ACC112 (cell line): ENCODE measurements around the gene CCDC192.
A peak's percentile ranks its signal among the peaks of the same experiment; 100 is the strongest.
"Not testable (repeated sequence)": the region's sequence is repeated elsewhere in the genome, so short reads cannot be mapped to it uniquely, and the experiment has no call there.

Experiments used
- H2AFZ ChIP-seq: fragments of 200-600 bp; sonication (generic); one replicate; pipeline ENCODE4 v1.6.0; 2017; ENCODE audit warnings: antibody characterized with exemption, low read length; ENCODE audit not compliant: unreplicated experiment
- H3K27ac ChIP-seq: fragments of 200-600 bp; sonication (generic); 2 replicates; pipeline ENCODE4 v1.5.1; 2014; ENCODE audit warnings: low read depth, mild to moderate bottlenecking, antibody characterized with exemption, low read length, moderate library complexity
- H3K27me3 ChIP-seq: fragments of 200-600 bp; sonication (generic); 2 replicates; pipeline ENCODE4 v1.6.1; 2014; ENCODE audit warnings: mild to moderate bottlenecking, antibody characterized with exemption, low read length, moderate library complexity, mixed read lengths; ENCODE audit not compliant: insufficient read depth
- H3K36me3 ChIP-seq: fragments of 200-600 bp; sonication (generic); 2 replicates; pipeline ENCODE4 v1.6.1; 2016; ENCODE audit warnings: mild to moderate bottlenecking, antibody characterized with exemption, low read length, moderate library complexity, mixed read lengths; ENCODE audit not compliant: insufficient read depth
- H3K4me1 ChIP-seq: fragments of 200-600 bp; sonication (generic); one replicate; pipeline ENCODE4 v1.6.1; 2016; ENCODE audit warnings: low read length, mixed read lengths; ENCODE audit not compliant: insufficient read depth, unreplicated experiment, control insufficient read depth
- H3K4me3 ChIP-seq: fragments of 200-600 bp; sonication (generic); 2 replicates; pipeline ENCODE4 v1.5.1; 2014; ENCODE audit warnings: mild to moderate bottlenecking, low read depth, low read length
- H3K79me2 ChIP-seq: fragments of 200-600 bp; sonication (generic); one replicate; pipeline ENCODE4 v1.6.0; 2016; ENCODE audit warnings: low read length; ENCODE audit not compliant: control insufficient read depth, unreplicated experiment, insufficient read depth

Gene CCDC192

DNA sequence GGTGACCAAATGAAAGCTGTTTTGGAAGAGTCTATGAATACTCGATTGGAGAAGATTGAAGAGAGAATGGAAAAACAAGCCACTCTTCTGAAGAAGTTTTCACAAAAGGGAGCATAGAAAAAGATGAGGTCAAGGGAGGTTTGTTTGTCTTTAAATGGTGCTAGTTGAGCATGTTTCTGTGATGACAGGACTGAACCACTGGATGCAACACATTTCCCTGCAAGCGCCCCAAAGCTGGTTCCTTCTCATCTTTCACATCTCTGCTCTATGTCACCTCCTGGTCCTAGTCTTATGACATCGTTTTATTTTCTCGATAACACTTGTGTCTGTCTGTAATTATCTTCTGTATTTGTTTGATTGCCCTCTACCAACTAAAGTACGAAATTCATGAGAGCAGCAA is 3.8 kb upstream of the CCDC192 start:
- Histone ChIP-seq H3K27ac (no peak overlapping the region), H3K36me3 (no peaks in the 10 kb centered on the region), H3K27me3 (no peaks in the 10 kb centered on the region), H3K4me1 (peaks cover 16% of the 10 kb centered on the region), H2AFZ (no peak overlapping the region), H3K79me2 (no peaks in the 10 kb centered on the region), H3K4me3 (no peak overlapping the region)

DNA sequence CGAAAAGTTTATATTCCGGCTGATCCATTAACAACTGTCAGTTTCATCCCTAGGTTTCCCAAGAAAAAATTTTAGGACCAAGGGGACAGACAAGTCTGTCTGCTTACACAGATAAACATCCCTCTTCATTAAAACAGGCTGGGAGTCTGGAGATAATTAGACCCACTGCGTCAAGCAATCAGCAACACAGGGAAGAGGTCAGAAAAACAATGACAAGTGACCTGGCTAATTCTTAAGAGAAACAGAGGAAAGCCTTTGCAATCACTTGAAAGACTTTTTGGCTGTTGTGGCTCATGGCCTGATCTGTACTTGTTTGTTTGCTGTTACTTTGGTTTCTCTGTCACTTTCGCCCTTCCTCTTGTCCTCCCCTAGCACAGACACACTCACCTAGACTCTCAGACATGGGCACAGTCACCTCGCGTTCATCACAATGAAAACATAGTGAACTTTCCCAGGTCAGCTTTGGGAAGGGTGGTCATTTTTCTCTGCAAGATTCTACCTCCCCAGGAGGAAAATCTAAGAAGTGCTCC is 2.9 kb upstream of the CCDC192 start:
- H3K4me1 ChIP-seq: peaks cover 18% of the 10 kb centered on the region
- no peaks in the 10 kb centered on the region for H3K79me2 ChIP-seq
- no peaks in the 10 kb centered on the region for H3K27me3 ChIP-seq
- no peak overlapping the region for H2AFZ ChIP-seq
- H3K36me3 ChIP-seq: no peaks in the 10 kb centered on the region
- no peak overlapping the region for H3K27ac ChIP-seq
- H3K4me3 ChIP-seq: no peak overlapping the region

DNA sequence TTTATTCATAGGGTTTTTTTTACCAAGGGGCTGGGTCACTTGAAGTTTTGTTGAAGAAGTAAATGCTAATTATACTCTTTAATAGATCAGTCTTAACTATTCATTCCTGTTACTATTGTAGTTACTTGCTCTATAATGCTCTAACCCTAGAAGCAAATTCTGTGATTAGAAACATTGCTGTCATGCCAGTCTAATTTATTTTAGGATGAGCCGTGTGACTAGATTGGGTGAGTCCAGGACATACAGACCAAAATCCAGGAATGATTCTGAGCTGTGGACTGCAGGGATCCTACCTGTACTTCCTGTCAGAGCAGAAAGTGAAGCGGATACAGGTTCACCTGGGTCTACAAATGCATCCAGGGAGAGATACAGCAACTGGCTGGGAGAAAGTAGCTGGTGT is 757 bp upstream of the CCDC192 start:
- Histone ChIP-seq H3K4me1 (peaks cover 14% of the 10 kb centered on the region), H2AFZ (no peak overlapping the region), H3K27ac (no peak overlapping the region), H3K79me2 (no peaks in the 10 kb centered on the region), H3K36me3 (no peaks in the 10 kb centered on the region), H3K4me3 (no peak overlapping the region), H3K27me3 (no peaks in the 10 kb centered on the region)

DNA sequence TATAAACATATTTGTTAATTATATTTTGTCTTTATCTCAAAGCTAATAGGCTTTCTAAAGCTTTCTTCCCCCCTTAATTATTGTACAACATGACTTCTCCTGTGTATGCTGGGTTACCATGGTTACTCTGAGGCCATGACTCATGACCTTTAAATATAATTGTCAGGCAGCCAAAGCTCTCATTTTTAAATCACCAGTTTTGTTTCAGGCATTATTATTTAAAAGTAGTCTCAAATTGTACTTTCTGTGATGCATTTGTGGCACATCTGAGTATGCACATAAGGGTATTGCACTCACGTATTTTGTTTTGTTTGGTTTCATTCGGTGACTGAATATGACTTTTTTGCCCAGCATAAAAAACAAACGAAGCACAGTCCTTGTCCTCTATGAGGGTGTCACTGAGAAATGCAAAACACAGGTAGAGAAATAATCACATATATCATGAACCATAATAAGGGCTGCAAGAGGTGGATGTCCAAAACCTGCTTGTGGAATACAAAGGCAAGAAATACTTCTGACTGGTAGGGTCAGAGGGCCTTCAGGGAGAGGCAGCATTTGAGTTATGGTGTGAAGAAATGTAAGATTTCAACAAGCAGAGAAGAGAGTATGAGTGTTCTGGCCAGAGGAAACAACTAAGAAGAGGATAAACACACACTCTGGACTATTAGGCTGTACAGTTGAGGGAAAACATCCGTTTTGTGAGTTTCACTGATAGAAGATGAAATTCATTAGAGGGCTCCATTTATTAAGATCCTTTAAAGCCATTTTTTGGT is 2.1 kb downstream of the CCDC192 start:
- Histone ChIP-seq H3K4me1 (peaks cover 8% of the 10 kb centered on the region), H3K36me3 (no peaks in the 10 kb centered on the region), H3K27me3 (no peaks in the 10 kb centered on the region), H3K4me3 (no peak overlapping the region), H2AFZ (no peak overlapping the region), H3K79me2 (no peaks in the 10 kb centered on the region), H3K27ac (peak overlapping the region; percentile 20; the same call in 1 of the 2 replicates)

DNA sequence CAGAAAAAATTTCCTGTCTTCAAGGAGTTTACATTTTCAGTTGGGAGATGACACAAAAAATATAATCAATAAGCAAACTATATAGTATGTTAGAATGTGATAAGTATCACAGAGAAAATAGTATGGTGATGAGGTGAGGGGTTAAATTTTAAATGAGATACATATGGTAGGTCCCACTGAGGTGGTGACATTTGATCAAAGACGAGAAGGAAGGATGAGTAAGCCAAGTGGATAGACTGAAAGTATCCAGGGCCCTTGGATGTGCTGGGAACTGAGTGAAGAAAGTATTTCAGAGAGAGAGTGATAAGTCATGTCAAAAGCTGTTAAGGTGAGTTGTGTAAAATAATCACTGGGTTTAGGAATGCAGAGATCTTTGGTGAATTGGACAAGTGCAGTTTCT is 3.5 kb downstream of the CCDC192 start:
- Histone ChIP-seq H2AFZ (no peak overlapping the region), H3K79me2 (no peaks in the 10 kb centered on the region), H3K4me3 (no peak overlapping the region), H3K27ac (no peak overlapping the region), H3K4me1 (peaks cover 8% of the 10 kb centered on the region), H3K36me3 (no peaks in the 10 kb centered on the region), H3K27me3 (no peaks in the 10 kb centered on the region)

DNA sequence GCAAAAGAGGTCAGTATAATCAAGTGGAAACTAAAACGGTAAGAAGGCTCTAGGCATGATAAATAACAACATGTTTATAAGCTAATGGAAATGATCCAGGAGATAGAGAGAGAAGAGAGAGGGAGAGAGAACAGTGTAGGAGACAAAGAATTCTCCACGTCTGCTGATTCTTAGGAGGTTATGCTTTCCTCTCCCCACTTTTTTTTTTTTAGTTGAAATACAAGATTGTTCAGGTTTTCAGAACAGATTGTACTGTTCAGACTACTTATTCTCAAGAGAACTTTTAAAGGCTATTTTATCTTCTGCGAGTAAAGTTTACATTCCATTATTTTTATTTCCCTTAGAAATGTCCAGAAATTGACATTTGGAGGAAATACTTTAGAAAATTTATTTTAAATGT is 4.0 kb downstream of the CCDC192 start:
- Histone ChIP-seq H3K27me3 (peaks cover 3% of the 10 kb centered on the region; the same call in 1 of the 2 replicates), H2AFZ (no peak overlapping the region), H3K79me2 (no peaks in the 10 kb centered on the region), H3K36me3 (no peaks in the 10 kb centered on the region), H3K4me3 (no peak overlapping the region), H3K4me1 (peaks cover 8% of the 10 kb centered on the region), H3K27ac (no peak overlapping the region)

DNA sequence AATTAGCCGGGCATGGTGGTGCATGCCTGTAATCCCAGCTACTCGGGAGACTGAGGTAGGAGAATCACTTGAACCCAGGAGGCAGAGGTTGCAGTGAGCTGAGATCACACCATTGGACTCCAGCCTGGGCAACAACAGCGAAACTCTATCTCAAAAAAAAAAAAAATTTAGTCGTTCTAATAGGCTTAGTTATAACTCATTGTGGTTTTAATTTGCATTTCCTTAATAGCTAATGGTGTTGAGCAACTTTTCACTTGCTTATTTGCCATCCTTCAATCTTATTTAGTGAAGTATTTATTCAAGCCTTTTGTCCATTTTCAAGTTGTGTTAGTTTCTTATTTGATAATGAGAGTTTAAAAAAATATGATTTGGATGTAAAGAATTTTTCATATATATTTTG is 9.9 kb downstream of the CCDC192 start:
- H2AFZ ChIP-seq, H3K79me2 ChIP-seq, H3K36me3 ChIP-seq, H3K27me3 ChIP-seq, H3K4me1 ChIP-seq, H3K27ac ChIP-seq, H3K4me3 ChIP-seq: not testable (repeated sequence)

DNA sequence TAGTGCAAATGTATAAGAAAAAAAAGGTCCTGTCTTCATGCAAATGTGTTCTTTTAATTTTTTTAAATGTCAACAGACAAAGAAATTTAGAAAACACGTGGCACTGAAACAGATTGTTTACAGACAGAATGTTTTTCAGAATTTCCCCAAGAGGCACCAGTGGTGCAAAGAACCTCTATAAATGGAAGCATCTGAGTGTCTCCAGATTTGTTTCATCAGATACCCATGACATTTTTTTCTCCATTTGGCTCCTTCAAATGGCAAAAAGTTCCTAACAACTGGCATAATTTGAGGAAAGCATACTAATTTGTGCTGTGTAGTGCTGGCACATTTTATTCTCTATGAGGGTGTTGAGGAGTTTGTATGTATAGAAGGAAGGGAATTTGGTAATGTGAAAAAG is 15.0 kb downstream of the CCDC192 start:
- H3K27ac ChIP-seq: no peak overlapping the region
- H3K27me3 ChIP-seq: no peaks in the 10 kb centered on the region
- H3K36me3 ChIP-seq: no peaks in the 10 kb centered on the region
- H3K4me1 ChIP-seq: peaks cover under 1% of the 10 kb centered on the region
- no peak overlapping the region for H2AFZ ChIP-seq
- no peak overlapping the region for H3K4me3 ChIP-seq
- H3K79me2 ChIP-seq: no peaks in the 10 kb centered on the region

DNA sequence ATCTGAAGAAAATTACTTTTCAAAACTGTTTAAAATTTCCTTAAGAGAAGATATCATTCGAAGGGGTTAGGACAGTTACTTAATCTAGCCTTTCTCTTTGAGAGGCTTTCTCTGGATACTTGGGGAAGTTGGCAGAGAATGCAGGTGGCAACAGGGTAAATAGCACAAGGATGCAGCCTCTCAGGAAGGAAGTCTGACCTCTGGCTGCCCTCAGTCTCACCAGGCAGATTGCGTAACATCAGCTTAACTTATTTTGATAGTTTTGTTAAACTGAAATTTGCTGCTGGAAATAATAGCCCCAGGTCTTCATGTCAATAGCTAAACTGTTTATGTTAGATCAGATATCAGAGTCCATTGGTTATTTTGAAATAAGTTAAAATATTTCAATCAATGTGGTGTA is 20.4 kb downstream of the CCDC192 start:
- Histone ChIP-seq H3K27ac (no peak overlapping the region), H3K4me3 (no peak overlapping the region), H3K79me2 (no peaks in the 10 kb centered on the region), H3K27me3 (no peaks in the 10 kb centered on the region), H3K36me3 (no peaks in the 10 kb centered on the region), H2AFZ (no peak overlapping the region), H3K4me1 (peaks cover 8% of the 10 kb centered on the region)

DNA sequence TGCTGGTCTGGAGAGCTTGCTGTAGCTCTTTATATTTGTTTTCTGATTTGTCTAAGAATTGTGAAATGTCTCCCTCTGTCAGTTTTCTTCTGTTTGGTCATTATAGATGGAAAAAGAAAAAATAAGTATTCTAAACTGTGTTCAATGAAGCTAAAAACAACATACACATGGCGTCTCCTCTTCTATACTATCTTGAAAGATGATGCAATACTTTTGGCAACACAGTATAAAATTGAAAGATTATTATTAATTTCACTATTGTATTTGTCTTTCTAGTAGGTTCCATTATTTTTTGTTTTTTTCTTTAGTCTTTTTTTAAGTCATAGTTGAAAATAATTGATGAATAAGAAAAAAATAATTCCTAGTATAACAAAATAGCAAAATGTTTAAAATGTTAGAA is 22.5 kb downstream of the CCDC192 start:
- Histone ChIP-seq H2AFZ (no peak overlapping the region), H3K4me1 (peaks cover 8% of the 10 kb centered on the region), H3K4me3 (no peak overlapping the region), H3K79me2 (no peaks in the 10 kb centered on the region), H3K36me3 (no peaks in the 10 kb centered on the region), H3K27ac (no peak overlapping the region), H3K27me3 (no peaks in the 10 kb centered on the region)

DNA sequence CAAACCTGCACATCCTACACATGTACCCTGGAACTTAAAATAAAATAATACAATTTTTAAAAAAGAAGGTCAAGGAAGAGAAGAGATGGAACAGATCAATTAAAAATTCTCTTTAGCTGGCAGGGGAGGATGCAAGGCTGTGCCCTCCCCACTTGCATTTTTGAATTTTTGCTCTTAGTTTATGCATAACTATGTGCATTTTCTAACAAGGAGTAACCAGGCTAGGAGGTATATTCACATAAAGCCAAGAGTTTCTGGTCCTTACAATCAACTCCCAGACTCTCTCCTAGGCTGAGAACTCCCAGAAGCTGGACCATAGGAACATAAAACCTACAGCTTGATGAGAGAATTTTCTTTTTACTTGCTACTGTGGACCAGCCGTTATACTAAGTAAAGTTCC is 29.8 kb downstream of the CCDC192 start:
- Histone ChIP-seq H3K79me2 (no peaks in the 10 kb centered on the region), H2AFZ (no peak overlapping the region), H3K4me3 (no peak overlapping the region), H3K27ac (no peak overlapping the region), H3K4me1 (no peaks in the 10 kb centered on the region), H3K27me3 (no peaks in the 10 kb centered on the region), H3K36me3 (no peaks in the 10 kb centered on the region)
